Lower lobe of right lung (tissue), 2 donors: ENCODE measurements around the gene C1QTNF1. TPM values are rescaled to one million over a fixed set of nuclear protein-coding genes. Genes with fewer than 3 reads are reported as not detected.
"Not testable (repeated sequence)": the region's sequence is repeated elsewhere in the genome, so short reads cannot be mapped to it uniquely, and the experiment has no call there.

Source experiments
- ATAC-seq, 2 donors: fragments of 200-7000 bp; cut with Tn5 transposase; one replicate each; pipeline ENCODE4 v1.9.1; 2020 to 2022; ENCODE audit warnings: mild to moderate bottlenecking in 2 of 2, moderate library complexity in 2 of 2
- DNase-seq: peaks from one replicate; pipeline ENCODE4 v3.0.0-alpha.2; 2020
- H3K27ac ChIP-seq: fragments of 200-600 bp; one replicate; pipeline ENCODE4 v1.8.0; 2022
- H3K27me3 ChIP-seq: fragments of 200-600 bp; one replicate; pipeline ENCODE4 v1.8.0; 2022; ENCODE audit warnings: low read depth
- H3K36me3 ChIP-seq: fragments of 200-600 bp; one replicate; pipeline ENCODE4 v1.8.0; 2022; ENCODE audit warnings: mild to moderate bottlenecking
- H3K4me1 ChIP-seq: fragments of 200-600 bp; one replicate; pipeline ENCODE4 v1.8.0; 2022
- H3K4me3 ChIP-seq: fragments of 200-600 bp; one replicate; pipeline ENCODE4 v1.8.0; 2022; ENCODE audit warnings: mild to moderate bottlenecking
- H3K9me3 ChIP-seq: fragments of 200-600 bp; one replicate; pipeline ENCODE4 v1.8.0; 2022
- CTCF ChIP-seq: fragments of 200-600 bp; IDR thresholded peaks from one replicate; pipeline ENCODE4 v1.8.0; 2022; ENCODE audit warnings: antibody characterized with exemption, mild to moderate bottlenecking
- intact Hi-C: fragments of 100-400 bp; cut with DNase I; formaldehyde crosslinking; loops from one replicate; pipeline ENCODE4 v1.11.0; 2022
- total RNA-seq: library from RNA; stranded (reverse); fragmentation: NEBNext Ultra II Directional; extraction: Animal tissue kit (Norgen Biotek cat#: 25700); gene quantifications from one replicate; pipeline ENCODE4 v1.2.1, GENCODE V29; 2021
- donor health status: DM: no; HTN: yes; CAD: no; lungs with severe emphysema.

C1QTNF1 gene
- total RNA-seq, 1 donor from 2014 or later = 24.9 TPM

- no peak for TF ChIP-seq CTCF
- H3K27me3 ChIP-seq = peaks cover 8% of the 10 kb centered on the region
- H3K27ac ChIP-seq = no peak overlapping the region
- H3K4me1 ChIP-seq = peaks cover 54% of the 10 kb centered on the region
- no peak for DNase-seq
- H3K36me3 ChIP-seq = no peaks in the 10 kb centered on the region
- H3K9me3 ChIP-seq = no peaks in the 10 kb centered on the region
- no peak overlapping the region for H3K4me3 ChIP-seq
- no peak for ATAC-seq
- intact Hi-C loops = no loop called here
Measured at GRCh38 chr17:79028496-79029326, 4.7 kb downstream of the C1QTNF1 start.

- DNase-seq (no peak), ATAC-seq (no peak)
- intact Hi-C loops = no loop called here
- Histone ChIP-seq H3K27me3 (peaks cover under 1% of the 10 kb centered on the region), H3K4me1 (peaks cover 54% of the 10 kb centered on the region), H3K9me3 (no peaks in the 10 kb centered on the region), H3K27ac (no peak overlapping the region), H3K4me3 (no peak overlapping the region), H3K36me3 (no peaks in the 10 kb centered on the region)
- no peak for TF ChIP-seq CTCF
Measured at GRCh38 chr17:79029327-79030009, 5.5 kb downstream of the C1QTNF1 start.

GRCh38 chr17:79030636-79031035 is 6.7 kb downstream of the C1QTNF1 start:
- H3K36me3 ChIP-seq, intact Hi-C loops, DNase-seq, ATAC-seq, H3K9me3 ChIP-seq, H3K27ac ChIP-seq, H3K27me3 ChIP-seq, H3K4me3 ChIP-seq: not testable (repeated sequence)
- peaks cover 43% of the 10 kb centered on the region for H3K4me1 ChIP-seq

- Histone ChIP-seq H3K27ac (no peak overlapping the region), H3K27me3 (no peaks in the 10 kb centered on the region), H3K4me1 (peaks cover 43% of the 10 kb centered on the region), H3K36me3 (no peaks in the 10 kb centered on the region), H3K9me3 (no peaks in the 10 kb centered on the region), H3K4me3 (no peak overlapping the region)
- TF ChIP-seq CTCF = no peak
- intact Hi-C loops = no loop called here
- DNase-seq (no peak), ATAC-seq (no peak)
Measured at GRCh38 chr17:79031996-79032875, 8.3 kb downstream of the C1QTNF1 start.

- no peaks in the 10 kb centered on the region for H3K9me3 ChIP-seq
- H3K4me3 ChIP-seq = no peak overlapping the region
- H3K36me3 ChIP-seq = no peaks in the 10 kb centered on the region
- intact Hi-C loops = no loop called here
- ATAC-seq = no peak
- no peak for DNase-seq
- no peak overlapping the region for H3K27ac ChIP-seq
- no peaks in the 10 kb centered on the region for H3K27me3 ChIP-seq
- H3K4me1 ChIP-seq = peaks cover 39% of the 10 kb centered on the region
- TF ChIP-seq CTCF = no peak
Measured at GRCh38 chr17:79033046-79033616, 9.2 kb downstream of the C1QTNF1 start.
